Natural killer cell (primary cell): ENCODE data around the gene CDH23. TPM values are rescaled to one million over a fixed set of nuclear protein-coding genes. Genes with fewer than 3 reads are reported as not detected.

Experiments used
- ATAC-seq, 3 donors: fragments of 150-1000 bp in 2 of 3; fragments of 200-7000 bp in 1 of 3; cut with Tn5 transposase; 1 replicate in 1 of 3; 2 replicates in 2 of 3; pipeline ENCODE4 v1.10.0; 2021; ENCODE audit warnings: mild to moderate bottlenecking in 2 of 3, moderate library complexity in 2 of 3
- DNase-seq, 2 donors: peaks; one replicate each; pipeline versions ENCODE4 v3.0.0 to v3.0.0-alpha.2; 2013 to 2021; ENCODE audit warnings: mixed read lengths in 1 of 2
- H3K27ac ChIP-seq: one replicate; pipeline ENCODE4 v1.5.1; 2013; ENCODE audit warnings: mild to moderate bottlenecking, low read length
- H3K27me3 ChIP-seq: one replicate; pipeline ENCODE4 v1.6.1; 2013; ENCODE audit warnings: low read length; ENCODE audit not compliant: control insufficient read depth, insufficient read depth
- H3K36me3 ChIP-seq: one replicate; pipeline ENCODE4 v1.6.1; 2013; ENCODE audit warnings: low read length; ENCODE audit not compliant: control insufficient read depth, insufficient read depth
- H3K4me1 ChIP-seq: one replicate; pipeline ENCODE4 v1.6.1; 2013; ENCODE audit warnings: low read length; ENCODE audit not compliant: control insufficient read depth, insufficient read depth
- H3K4me3 ChIP-seq: one replicate; pipeline ENCODE4 v1.5.1; 2013; ENCODE audit warnings: low read length
- H3K9me3 ChIP-seq: one replicate; pipeline ENCODE4 v1.6.1; 2013; ENCODE audit warnings: low read length; ENCODE audit not compliant: control insufficient read depth, insufficient read depth
- H3K27ac Mint-ChIP-seq, 2 donors: one replicate each; pipeline ENCODE4 v1.8.0; 2022; ENCODE audit warnings: mild to moderate bottlenecking in 2 of 2, mixed read lengths in 2 of 2, moderate library complexity in 1 of 2
- H3K27me3 Mint-ChIP-seq, 2 donors: one replicate each; pipeline ENCODE4 v1.8.0; 2022; ENCODE audit warnings: low read depth in 2 of 2, mixed read lengths in 2 of 2
- H3K36me3 Mint-ChIP-seq: one replicate; pipeline ENCODE4 v1.8.0; 2022; ENCODE audit warnings: mixed read lengths
- H3K4me1 Mint-ChIP-seq, 2 donors: one replicate each; pipeline ENCODE4 v1.8.0; 2022; ENCODE audit warnings: mixed read lengths in 2 of 2
- H3K4me3 Mint-ChIP-seq: one replicate; pipeline ENCODE4 v1.8.0; 2022; ENCODE audit warnings: mild to moderate bottlenecking, moderate library complexity, mixed read lengths
- H3K9me3 Mint-ChIP-seq, 2 donors: one replicate each; pipeline ENCODE4 v1.8.0; 2022; ENCODE audit warnings: mixed read lengths in 2 of 2
- WGBS: methylation state at CpG from one replicate; pipeline ENCODE4 v1.1.7; 2013; ENCODE audit warnings: missing lambda C conversion rate; ENCODE audit not compliant: insufficient coverage; 5-methylcytosine and 5-hydroxymethylcytosine counted together
- intact Hi-C: fragments of 100-400 bp; cut with micrococcal nuclease; formaldehyde crosslinking; loops from one replicate; pipeline ENCODE4 v1.14.2; 2022
- total RNA-seq, 4 donors: library from RNA; stranded (reverse); fragments of 120-200 nt in 1 of 4; gene quantifications; one replicate each; pipeline versions ENCODE4 v1.2.3 to v1.2.4, GENCODE V29; 2013 to 2022
- TF ChIP-seq, protein P1 (sequence below): fragments of 200-600 bp; IDR thresholded peaks from one replicate; pipeline ENCODE4 v1.8.0; 2022; ENCODE audit warnings: antibody characterized with exemption

CDH23 gene
- total RNA-seq, 3 donors from 2014 or later (not counting 1 experiment from before 2014, with no cell fraction given), result 1.2 to 6.0 (median 4.3) TPM

DNA sequence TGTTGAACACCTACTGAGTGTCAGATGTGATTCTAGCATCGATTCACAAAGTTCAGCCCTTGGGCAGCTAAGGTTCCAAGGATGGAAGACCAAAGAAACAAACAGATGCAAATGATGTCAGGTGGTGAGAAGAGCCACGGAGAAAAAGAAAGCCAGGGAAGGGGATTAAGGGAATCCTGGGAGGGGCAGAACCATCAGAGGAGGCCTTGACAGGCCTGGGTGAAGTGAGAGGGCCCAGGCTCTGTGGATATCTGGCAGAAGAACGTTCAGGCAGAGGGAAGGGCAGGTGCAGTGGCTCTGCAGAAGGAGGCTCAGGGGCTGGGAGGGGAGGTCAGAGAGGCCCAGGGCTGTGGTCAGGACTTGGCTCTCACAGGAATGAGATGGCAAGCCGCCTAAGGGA is 232.4 kb downstream of the CDH23 start:
- Mint-ChIP-seq H3K27ac (no peak overlapping the region), H3K9me3 (no peaks in the 10 kb centered on the region), H3K4me1 (peaks cover 0 to 4% of the 10 kb centered on the region in 2 donors), H3K36me3 (no peaks in the 10 kb centered on the region), H3K27me3 (no peaks in the 10 kb centered on the region), H3K4me3 (no peak overlapping the region)
- intact Hi-C loops, result no loop called here
- Histone ChIP-seq H3K9me3 (no peaks in the 10 kb centered on the region), H3K27me3 (no peaks in the 10 kb centered on the region), H3K4me3 (no peak overlapping the region), H3K4me1 (no peaks in the 10 kb centered on the region), H3K27ac (no peak overlapping the region), H3K36me3 (no peaks in the 10 kb centered on the region)
- ATAC-seq (no peak), DNase-seq (no peak)
- 76% methylated on average over 4 of the region's 4 CpGs for WGBS
- TF ChIP-seq, protein P1, sequence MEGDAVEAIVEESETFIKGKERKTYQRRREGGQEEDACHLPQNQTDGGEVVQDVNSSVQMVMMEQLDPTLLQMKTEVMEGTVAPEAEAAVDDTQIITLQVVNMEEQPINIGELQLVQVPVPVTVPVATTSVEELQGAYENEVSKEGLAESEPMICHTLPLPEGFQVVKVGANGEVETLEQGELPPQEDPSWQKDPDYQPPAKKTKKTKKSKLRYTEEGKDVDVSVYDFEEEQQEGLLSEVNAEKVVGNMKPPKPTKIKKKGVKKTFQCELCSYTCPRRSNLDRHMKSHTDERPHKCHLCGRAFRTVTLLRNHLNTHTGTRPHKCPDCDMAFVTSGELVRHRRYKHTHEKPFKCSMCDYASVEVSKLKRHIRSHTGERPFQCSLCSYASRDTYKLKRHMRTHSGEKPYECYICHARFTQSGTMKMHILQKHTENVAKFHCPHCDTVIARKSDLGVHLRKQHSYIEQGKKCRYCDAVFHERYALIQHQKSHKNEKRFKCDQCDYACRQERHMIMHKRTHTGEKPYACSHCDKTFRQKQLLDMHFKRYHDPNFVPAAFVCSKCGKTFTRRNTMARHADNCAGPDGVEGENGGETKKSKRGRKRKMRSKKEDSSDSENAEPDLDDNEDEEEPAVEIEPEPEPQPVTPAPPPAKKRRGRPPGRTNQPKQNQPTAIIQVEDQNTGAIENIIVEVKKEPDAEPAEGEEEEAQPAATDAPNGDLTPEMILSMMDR, result no peak

DNA sequence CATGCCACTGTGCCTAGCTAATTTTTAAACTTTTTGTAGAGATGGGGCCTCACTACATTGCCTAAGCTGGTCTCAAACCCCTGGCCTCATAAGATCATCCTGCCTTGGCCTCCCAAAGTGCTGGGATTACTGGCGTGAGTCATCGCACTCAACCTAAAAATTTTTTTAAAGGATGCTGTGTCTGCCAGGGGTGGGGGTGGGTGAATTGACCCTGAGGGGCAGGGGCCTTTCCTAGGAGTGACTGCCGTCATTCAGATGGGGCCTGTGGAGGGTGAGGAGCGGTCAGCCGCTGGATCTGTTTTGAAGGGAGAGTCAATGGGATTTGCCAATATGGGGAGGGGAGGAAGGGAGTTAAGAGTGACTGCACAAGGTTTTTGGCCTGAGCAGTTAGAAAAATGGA is 233.4 kb downstream of the CDH23 start:
- intact Hi-C loops, result no loop called here
- Mint-ChIP-seq H3K27ac (no peak overlapping the region), H3K4me1 (peaks cover 0 to 4% of the 10 kb centered on the region in 2 donors), H3K36me3 (no peaks in the 10 kb centered on the region), H3K4me3 (no peak overlapping the region), H3K27me3 (no peaks in the 10 kb centered on the region), H3K9me3 (no peaks in the 10 kb centered on the region)
- no peaks in the 10 kb centered on the region for H3K36me3 ChIP-seq
- TF ChIP-seq, protein P1, result no peak
- DNase-seq (no peak), ATAC-seq (no peak)
- 97% methylated on average over 5 of the region's 5 CpGs for WGBS
- no peaks in the 10 kb centered on the region for H3K27me3 ChIP-seq
- no peak overlapping the region for H3K27ac ChIP-seq
- H3K4me3 ChIP-seq, result no peak overlapping the region
- no peaks in the 10 kb centered on the region for H3K4me1 ChIP-seq
- H3K9me3 ChIP-seq, result no peaks in the 10 kb centered on the region

DNA sequence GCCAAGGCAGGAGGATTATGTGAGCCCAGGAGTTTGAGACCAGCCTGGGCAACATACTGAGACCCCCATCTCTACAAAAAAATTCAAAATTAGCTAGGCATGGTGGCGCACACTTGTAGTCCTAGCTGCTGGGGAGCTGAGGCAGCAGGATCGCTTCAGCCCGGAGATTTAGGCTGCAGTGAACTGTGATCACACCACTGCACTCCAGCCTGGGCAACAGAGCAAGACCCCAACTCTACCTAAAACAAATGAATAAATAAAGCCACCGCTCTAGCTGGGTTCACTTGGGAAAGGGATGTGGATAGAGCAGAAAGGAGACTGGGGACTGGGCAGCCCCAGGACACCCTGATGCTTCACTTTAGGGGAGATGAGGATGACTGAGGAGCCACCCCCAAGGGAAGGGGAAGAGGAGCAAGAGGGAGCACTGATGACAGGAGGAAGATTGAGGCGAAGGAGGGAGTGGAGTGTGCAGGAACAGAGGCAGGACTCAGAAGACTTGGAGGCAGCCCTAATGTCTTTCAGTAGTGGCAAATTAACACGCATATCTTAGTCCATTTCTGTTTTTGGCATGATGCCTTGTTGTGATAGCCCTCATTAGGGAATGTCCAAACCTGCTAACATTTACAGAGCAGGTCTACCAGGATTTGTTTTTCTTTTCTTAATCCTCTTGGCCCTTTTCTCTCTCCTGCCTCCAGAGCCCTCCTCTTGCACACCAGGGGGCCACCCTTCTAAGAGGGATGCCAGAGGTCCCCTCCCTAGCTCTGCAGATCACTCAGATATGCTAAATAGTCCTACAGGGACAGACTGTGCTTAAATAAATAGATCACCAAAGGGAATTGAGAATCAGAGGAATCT is 234.5 kb downstream of the CDH23 start:
- Mint-ChIP-seq H3K4me1 (peaks cover 0 to 4% of the 10 kb centered on the region in 2 donors), H3K27me3 (no peaks in the 10 kb centered on the region), H3K36me3 (no peaks in the 10 kb centered on the region), H3K9me3 (no peaks in the 10 kb centered on the region), H3K4me3 (no peak overlapping the region), H3K27ac (no peak overlapping the region)
- Histone ChIP-seq H3K4me3 (no peak overlapping the region), H3K27me3 (no peaks in the 10 kb centered on the region), H3K27ac (no peak overlapping the region), H3K36me3 (no peaks in the 10 kb centered on the region), H3K9me3 (no peaks in the 10 kb centered on the region), H3K4me1 (peaks cover 1% of the 10 kb centered on the region)
- no peak for ATAC-seq
- intact Hi-C loops, result no loop called here
- DNase-seq, result no peak
- TF ChIP-seq, protein P1, result no peak
- 95% methylated on average over 6 of the region's 6 CpGs for WGBS
